ENCODE data around the gene RPP14.

DNA sequence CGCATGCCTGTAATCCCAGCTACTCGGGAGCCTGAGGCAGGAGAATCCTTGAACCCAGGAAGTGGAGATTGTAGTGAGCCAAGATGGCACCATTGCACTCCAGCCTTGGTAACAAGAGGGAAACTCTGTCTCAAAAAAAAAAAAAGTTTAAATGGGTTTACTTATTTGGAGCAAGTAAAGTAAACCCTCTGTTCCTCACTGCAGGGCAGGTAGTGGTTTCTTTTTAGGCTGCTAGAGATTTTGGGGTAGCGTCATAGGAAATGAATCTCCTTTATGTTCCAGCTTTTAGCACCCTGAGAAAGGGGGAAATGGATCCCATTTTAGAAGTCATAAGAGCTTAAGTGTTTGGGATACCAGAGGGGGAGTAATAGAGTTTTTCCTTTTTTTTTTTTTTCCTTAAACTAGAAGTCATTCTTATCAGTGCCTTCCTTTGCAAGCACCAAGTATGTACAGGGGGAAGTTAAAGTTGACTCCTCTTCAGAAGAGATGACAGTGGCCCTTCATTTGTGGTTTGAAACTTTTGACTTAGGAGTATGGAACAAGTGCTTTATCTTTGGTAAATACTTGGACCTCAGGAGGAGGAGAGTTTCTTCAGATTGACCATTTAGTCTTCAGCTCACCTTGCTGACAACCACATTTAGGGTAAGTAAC, 34.7 kb downstream of the RPP14 start:
- TF ChIP-seq, protein P1, sequence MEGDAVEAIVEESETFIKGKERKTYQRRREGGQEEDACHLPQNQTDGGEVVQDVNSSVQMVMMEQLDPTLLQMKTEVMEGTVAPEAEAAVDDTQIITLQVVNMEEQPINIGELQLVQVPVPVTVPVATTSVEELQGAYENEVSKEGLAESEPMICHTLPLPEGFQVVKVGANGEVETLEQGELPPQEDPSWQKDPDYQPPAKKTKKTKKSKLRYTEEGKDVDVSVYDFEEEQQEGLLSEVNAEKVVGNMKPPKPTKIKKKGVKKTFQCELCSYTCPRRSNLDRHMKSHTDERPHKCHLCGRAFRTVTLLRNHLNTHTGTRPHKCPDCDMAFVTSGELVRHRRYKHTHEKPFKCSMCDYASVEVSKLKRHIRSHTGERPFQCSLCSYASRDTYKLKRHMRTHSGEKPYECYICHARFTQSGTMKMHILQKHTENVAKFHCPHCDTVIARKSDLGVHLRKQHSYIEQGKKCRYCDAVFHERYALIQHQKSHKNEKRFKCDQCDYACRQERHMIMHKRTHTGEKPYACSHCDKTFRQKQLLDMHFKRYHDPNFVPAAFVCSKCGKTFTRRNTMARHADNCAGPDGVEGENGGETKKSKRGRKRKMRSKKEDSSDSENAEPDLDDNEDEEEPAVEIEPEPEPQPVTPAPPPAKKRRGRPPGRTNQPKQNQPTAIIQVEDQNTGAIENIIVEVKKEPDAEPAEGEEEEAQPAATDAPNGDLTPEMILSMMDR (IDR thresholded peaks at IDR 0.05; ENCODE audit: low read length) = no peak
- TF ChIP-seq EZH2 (optimal IDR thresholded peaks at IDR 0.05; ENCODE audit: low read depth, low read length) = no peak
